Transverse colon (tissue), 4 donors: ENCODE measurements around the gene ZWILCH. TPM values are rescaled to one million over a fixed set of nuclear protein-coding genes. Genes with fewer than 3 reads are reported as not detected.
"Not testable (repeated sequence)": the region's sequence is repeated elsewhere in the genome, so short reads cannot be mapped to it uniquely, and the experiment has no call there.

ENCODE experiments used
- DNase-seq: peaks from one replicate; pipeline ENCODE4 v3.0.0-alpha.2; 2019
- H3K27ac ChIP-seq, 4 donors: fragments of 200-600 bp; sonication (generic); 2 replicates each; pipeline ENCODE4 v1.5.1; 2016 to 2018; ENCODE audit warnings: inconsistent platforms in 4 of 4
- H3K27me3 ChIP-seq: fragments of 200-600 bp; sonication (generic); 2 replicates; pipeline ENCODE4 v1.5.1; 2017; ENCODE audit warnings: inconsistent platforms
- H3K36me3 ChIP-seq, 4 donors: fragments of 200-600 bp; sonication (generic); 2 replicates each; pipeline ENCODE4 v1.5.1; 2017 to 2019; ENCODE audit warnings: inconsistent platforms in 4 of 4
- H3K4me1 ChIP-seq, 4 donors: fragments of 200-600 bp; sonication (generic); 2 replicates each; pipeline ENCODE4 v1.5.1; 2017 to 2020; ENCODE audit warnings: inconsistent platforms in 4 of 4
- H3K4me3 ChIP-seq, 4 donors: fragments of 200-600 bp; sonication (generic); 1 replicate in 1 of 4; 2 replicates in 3 of 4; pipeline versions ENCODE4 v1.5.1 to v1.6.1; 2017 to 2019; ENCODE audit warnings: inconsistent platforms in 4 of 4
- H3K9me3 ChIP-seq, 2 donors: fragments of 200-600 bp; sonication (generic); 2 replicates each; pipeline ENCODE4 v1.5.1; 2017 to 2019; ENCODE audit warnings: inconsistent platforms in 2 of 2
- EP300 ChIP-seq: sonication (generic); formaldehyde crosslinking; IDR thresholded peaks from one replicate; pipeline ENCODE4 v1.6.1; 2017; ENCODE audit warnings: antibody characterized with exemption, low read depth
- POLR2A ChIP-seq: fragments of 450-650 bp; IDR thresholded peaks from one replicate; pipeline ENCODE4 v1.6.1; 2016; ENCODE audit warnings: antibody characterized with exemption, mild to moderate bottlenecking, moderate library complexity
- POLR2AphosphoS5 ChIP-seq, 3 donors: sonication (generic); formaldehyde crosslinking; IDR thresholded peaks; one replicate each; pipeline ENCODE4 v1.6.1; 2016; ENCODE audit warnings: antibody characterized with exemption in 3 of 3
- WGBS, 2 donors: methylation state at CpG; one replicate each; pipeline ENCODE4 v1.1.5; 2018; ENCODE audit warnings: low coverage in 1 of 2; 5-methylcytosine and 5-hydroxymethylcytosine counted together
- in situ Hi-C, 4 donors: fragments of 200-750 bp; cut with MboI; loops; one replicate each; pipeline versions ENCODE4 v1.15.0 to v1.15.1; 2017; ENCODE audit warnings: low sequenced_read_pairs in 3 of 4, low pct_ligation_motif_present in 1 of 4, low pct_unique_long_range_greater_than_20kb in 1 of 4
- intact Hi-C: fragments of 100-400 bp; cut with DNase I; formaldehyde crosslinking; loops from one replicate; pipeline ENCODE4 v1.15.1; 2023; ENCODE audit warnings: low total_unique reads
- total RNA-seq, 4 donors: library from RNA; depleted of rRNA; stranded (reverse); fragments of >200 nt; gene quantifications; one replicate each; pipeline ENCODE4 v1.1.0, GENCODE V29; 2016
- TF ChIP-seq, protein P1 (sequence below), 5 experiments: fragments of 200-600 bp in 3 of 5; fragments of 450-650 bp in 2 of 5; sonication (generic) in 3 of 5; IDR thresholded peaks; 1 replicate in 2 of 5; 2 replicates in 3 of 5; pipeline ENCODE4 v1.5.1; 2016 to 2017; ENCODE audit warnings: antibody characterized with exemption in 5 of 5, inconsistent platforms in 3 of 5, mild to moderate bottlenecking in 2 of 5, moderate library complexity in 1 of 5

Gene ZWILCH
- total RNA-seq = 1 to 10 TPM; 1.9 to 6.8 (median 4.4) TPM

DNA sequence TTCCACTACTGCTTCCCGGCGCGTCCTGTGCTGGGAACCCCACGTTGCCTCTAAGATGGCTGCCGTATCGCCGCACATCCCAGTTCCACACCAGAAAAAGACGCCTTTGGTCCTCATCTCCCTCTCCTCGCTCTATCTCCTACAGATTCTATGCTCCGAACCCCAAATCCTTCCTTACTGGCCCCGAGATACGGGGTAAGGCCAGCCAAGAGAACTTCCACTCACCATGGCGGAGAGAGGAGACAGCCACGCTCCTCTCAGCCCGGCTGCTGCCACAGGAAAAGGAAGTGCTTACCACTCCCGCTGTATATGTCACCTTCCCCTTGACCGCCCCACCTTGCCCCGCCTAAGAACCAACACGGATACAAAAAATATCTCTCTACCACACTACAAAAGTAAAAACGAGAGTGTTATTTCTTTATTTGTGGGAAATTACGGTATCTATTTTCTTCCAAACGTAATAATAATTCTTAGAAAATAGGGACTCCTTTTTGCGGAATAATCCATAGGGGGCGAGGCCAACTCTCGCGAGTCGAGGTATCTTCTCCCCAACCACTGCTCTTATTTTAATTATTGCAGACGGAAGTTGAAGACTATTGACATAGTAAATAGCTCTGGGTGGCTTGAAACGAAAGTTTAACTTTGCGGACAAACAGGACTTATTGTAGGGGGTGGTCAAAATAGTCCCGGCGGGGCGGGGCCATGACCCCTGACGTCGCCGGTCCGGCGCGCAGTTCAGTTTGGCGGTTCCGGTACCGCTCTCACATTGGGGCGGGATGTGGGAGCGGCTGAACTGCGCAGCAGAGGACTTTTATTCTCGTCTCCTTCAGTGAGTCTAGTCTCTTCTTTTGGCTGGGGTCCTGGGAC lies at the start of gene ZWILCH, which contains the start of gene RPL4:
TSS of gene ZWILCH (plus strand) at position 764 of the 867 bp plus-strand sequence. CDS start at position 777, 13 bp downstream.
TSS of gene RPL4 (minus strand) at position 293 of the 867 bp plus-strand sequence. CDS start at position 228, 65 bp downstream.
- peak; percentile 82 for DNase-seq
- Histone ChIP-seq H3K4me3 (peak within 1 kb of the TSS; percentile 58 to 96 (median 88)), H3K9me3 (no peaks in the 10 kb centered on the region), H3K27me3 (no peaks in the 10 kb centered on the region), H3K27ac (peak within 1 kb of the TSS; percentile 88 to 98 (median 92)), H3K4me1 (peaks cover 11 to 32% (median 22%) of the 10 kb centered on the region in 4 donors), H3K36me3 (peaks cover 0 to 33% (median 15%) of the 10 kb centered on the region in 4 donors)
- in situ Hi-C loops = no loop called here
- WGBS, 2 donors = 0 to 2% methylated on average over 9 to 46 of the region's 46 CpGs
- intact Hi-C loops = loop anchor here (2.0 kb wide), 1 partner anchor 118 kb away; the partner anchor contains the start of gene MAP2K1
- TF ChIP-seq, protein P1, sequence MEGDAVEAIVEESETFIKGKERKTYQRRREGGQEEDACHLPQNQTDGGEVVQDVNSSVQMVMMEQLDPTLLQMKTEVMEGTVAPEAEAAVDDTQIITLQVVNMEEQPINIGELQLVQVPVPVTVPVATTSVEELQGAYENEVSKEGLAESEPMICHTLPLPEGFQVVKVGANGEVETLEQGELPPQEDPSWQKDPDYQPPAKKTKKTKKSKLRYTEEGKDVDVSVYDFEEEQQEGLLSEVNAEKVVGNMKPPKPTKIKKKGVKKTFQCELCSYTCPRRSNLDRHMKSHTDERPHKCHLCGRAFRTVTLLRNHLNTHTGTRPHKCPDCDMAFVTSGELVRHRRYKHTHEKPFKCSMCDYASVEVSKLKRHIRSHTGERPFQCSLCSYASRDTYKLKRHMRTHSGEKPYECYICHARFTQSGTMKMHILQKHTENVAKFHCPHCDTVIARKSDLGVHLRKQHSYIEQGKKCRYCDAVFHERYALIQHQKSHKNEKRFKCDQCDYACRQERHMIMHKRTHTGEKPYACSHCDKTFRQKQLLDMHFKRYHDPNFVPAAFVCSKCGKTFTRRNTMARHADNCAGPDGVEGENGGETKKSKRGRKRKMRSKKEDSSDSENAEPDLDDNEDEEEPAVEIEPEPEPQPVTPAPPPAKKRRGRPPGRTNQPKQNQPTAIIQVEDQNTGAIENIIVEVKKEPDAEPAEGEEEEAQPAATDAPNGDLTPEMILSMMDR (IDR thresholded peaks at IDR 0.05) = peak in 4 of 5 experiments; percentile 11 to 44 (median 32)
- peak; percentile 97 to 99 (median 99) for TF ChIP-seq POLR2AphosphoS5 (IDR thresholded peaks at IDR 0.05)
- TF ChIP-seq EP300 = no peak
- peak; percentile 98 for TF ChIP-seq POLR2A

DNA sequence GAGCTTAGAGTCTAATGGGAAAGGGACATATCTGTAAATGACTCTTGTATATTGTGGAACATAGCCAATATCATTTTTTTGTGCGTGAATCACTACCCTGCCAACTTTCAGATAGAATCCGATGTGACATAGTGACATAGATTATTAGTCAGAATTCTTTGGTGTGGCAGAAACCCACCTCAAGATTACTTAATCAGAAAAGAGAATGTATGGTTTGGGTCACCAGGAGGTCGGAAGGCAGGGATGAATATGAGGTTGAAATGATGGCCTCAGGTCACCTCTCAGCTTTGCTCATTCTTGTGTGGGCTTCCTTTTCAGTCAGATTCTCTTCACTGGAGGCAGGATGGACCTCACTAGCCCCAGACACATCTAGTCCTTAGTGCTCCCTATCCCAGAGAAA lies 48.9 kb upstream of the ZWILCH start:
- TF ChIP-seq EP300 (no peak), POLR2AphosphoS5 (IDR thresholded peaks at IDR 0.05) (no peak), POLR2A (no peak)
- TF ChIP-seq, protein P1 (IDR thresholded peaks at IDR 0.05) = no peak
- Histone ChIP-seq H3K4me3 (no peak overlapping the region), H3K27me3 (no peaks in the 10 kb centered on the region), H3K27ac (no peak overlapping the region), H3K9me3 (no peaks in the 10 kb centered on the region), H3K36me3 (peaks cover 0 to 3% (median 0%) of the 10 kb centered on the region in 4 donors), H3K4me1 (no peaks in the 10 kb centered on the region)
- 57 to 79% methylated on average over 3 of the region's 3 CpGs for WGBS, 2 donors
- in situ Hi-C loops = no loop called here
- no peak for DNase-seq
- intact Hi-C loops = no loop called here

DNA sequence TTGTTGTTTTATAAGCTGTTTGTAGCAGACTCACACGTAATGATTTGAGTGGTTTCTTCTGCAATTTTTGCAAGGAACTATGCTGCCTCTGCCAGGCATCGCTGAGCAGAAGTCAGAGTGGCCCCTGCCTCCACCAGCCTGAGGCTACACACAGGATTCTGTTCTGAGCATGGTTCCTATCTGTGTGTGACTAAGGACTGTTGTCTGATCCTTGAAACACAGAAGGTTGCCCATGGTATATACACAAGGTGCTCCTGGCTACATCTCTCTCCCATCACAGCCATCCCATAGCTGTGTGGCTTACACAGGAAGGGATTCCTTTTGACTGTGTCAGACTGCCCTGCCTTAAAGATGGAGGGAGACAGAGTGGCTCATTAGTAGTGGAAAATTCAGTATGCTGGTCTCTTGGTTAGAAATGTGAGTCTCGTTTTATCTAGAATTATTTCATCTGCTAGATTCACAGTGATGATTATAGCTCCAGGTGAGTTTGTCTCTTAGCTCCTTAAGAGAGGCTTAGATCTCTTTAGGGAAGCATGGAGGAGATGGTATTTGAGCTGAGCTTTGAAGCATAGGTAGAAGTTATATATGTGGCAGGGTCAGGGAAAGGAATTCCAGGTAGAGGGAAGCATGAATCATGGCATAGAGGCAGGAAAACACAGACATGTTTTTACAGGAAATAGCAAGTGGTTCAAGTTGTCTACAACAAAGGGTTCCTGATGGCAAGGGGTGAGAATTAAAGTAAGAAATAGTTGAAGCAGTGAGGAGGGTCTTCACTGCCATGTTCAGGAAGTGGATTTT lies 45.1 kb upstream of the ZWILCH start:
- TF ChIP-seq POLR2A (no peak), POLR2AphosphoS5 (IDR thresholded peaks at IDR 0.05) (no peak), EP300 (no peak)
- TF ChIP-seq, protein P1 (IDR thresholded peaks at IDR 0.05) = no peak
- 72 to 83% methylated on average over 2 to 3 of the region's 3 CpGs for WGBS, 2 donors
- H3K9me3 ChIP-seq = no peaks in the 10 kb centered on the region
- intact Hi-C loops (no loop called here), in situ Hi-C loops (no loop called here)
- no peaks in the 10 kb centered on the region for H3K36me3 ChIP-seq
- H3K27ac ChIP-seq = no peak overlapping the region
- no peak overlapping the region for H3K4me3 ChIP-seq
- DNase-seq = no peak
- no peaks in the 10 kb centered on the region for H3K27me3 ChIP-seq
- peaks cover 0 to 8% (median 2%) of the 10 kb centered on the region in 4 donors for H3K4me1 ChIP-seq

DNA sequence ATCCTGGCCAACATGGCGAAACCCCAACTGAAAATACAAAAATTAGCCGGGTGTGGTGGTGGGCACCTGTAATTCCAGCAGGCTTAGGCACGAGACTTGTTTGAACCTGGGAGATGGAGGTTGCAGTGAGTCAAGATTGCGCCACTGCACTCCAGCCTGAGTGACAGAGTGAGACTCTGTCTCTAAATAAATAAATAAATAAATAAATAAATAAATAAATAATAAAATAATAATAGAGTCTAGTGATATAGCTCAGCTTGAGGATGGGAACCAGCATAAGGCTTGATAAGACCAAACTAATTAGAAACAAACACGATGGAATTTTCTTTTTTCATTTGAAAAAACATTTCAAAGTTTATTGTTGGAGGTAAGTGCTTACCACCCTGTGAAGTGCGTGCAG lies 43.8 kb upstream of the ZWILCH start:
- H3K4me3 ChIP-seq, DNase-seq, H3K4me1 ChIP-seq, H3K9me3 ChIP-seq, H3K36me3 ChIP-seq, in situ Hi-C loops, intact Hi-C loops, H3K27ac ChIP-seq, H3K27me3 ChIP-seq: not testable (repeated sequence)
- 93 to 100% methylated on average over 6 of the region's 6 CpGs for WGBS, 2 donors
